Subcutaneous abdominal adipose tissue (tissue), 5 donors: ENCODE data around the gene CLHC1.
"Not testable (repeated sequence)": the region's sequence is repeated elsewhere in the genome, so short reads cannot be mapped to it uniquely, and the experiment has no call there.

Experiments used
- H3K27ac ChIP-seq: one replicate; pipeline ENCODE4 v1.7.0; 2013; ENCODE audit warnings: low read depth, mild to moderate bottlenecking, inconsistent platforms, low read length, moderate library complexity
- H3K27me3 ChIP-seq, 5 donors: one replicate each; pipeline ENCODE4 v1.7.0; 2013; ENCODE audit warnings: low read length in 5 of 5, inconsistent platforms in 1 of 5; ENCODE audit not compliant: control insufficient read depth in 5 of 5, insufficient read depth in 4 of 5
- H3K36me3 ChIP-seq, 5 donors: one replicate each; pipeline ENCODE4 v1.7.0; 2013; ENCODE audit warnings: low read length in 5 of 5; ENCODE audit not compliant: control insufficient read depth in 5 of 5, insufficient read depth in 5 of 5
- H3K4me1 ChIP-seq, 5 donors: one replicate each; pipeline ENCODE4 v1.7.0; 2013; ENCODE audit warnings: low read length in 5 of 5, mild to moderate bottlenecking in 3 of 5, moderate library complexity in 1 of 5; ENCODE audit not compliant: control insufficient read depth in 5 of 5, insufficient read depth in 5 of 5
- H3K4me3 ChIP-seq, 5 donors: one replicate each; pipeline ENCODE4 v1.7.0; 2013; ENCODE audit warnings: low read length in 5 of 5, low read depth in 1 of 5
- H3K9ac ChIP-seq, 5 donors: one replicate each; pipeline ENCODE4 v1.7.0; 2013; ENCODE audit warnings: low read length in 5 of 5, mild to moderate bottlenecking in 4 of 5, moderate library complexity in 3 of 5
- H3K9me3 ChIP-seq, 5 donors: one replicate each; pipeline ENCODE4 v1.7.0; 2013; ENCODE audit warnings: low read length in 5 of 5; ENCODE audit not compliant: control insufficient read depth in 5 of 5
- donor health status: healthy.
- donor health status: healthy.
- donor health status: healthy.
- donor health status: healthy.
- donor health status: healthy.

Gene CLHC1

GRCh38 chr2:55137024-55137958, 94.8 kb downstream of the CLHC1 start:
- Histone ChIP-seq H3K36me3 (no peaks in the 10 kb centered on the region), H3K4me1 (peaks cover 7 to 46% (median 41%) of the 10 kb centered on the region in 5 donors), H3K9ac (peak overlapping the region in 4 of 5 donors; percentile 5 to 68 (median 61)), H3K27ac (peak overlapping the region; percentile 82), H3K9me3 (no peaks in the 10 kb centered on the region), H3K27me3 (no peaks in the 10 kb centered on the region), H3K4me3 (peak overlapping the region in 4 of 5 donors; percentile 21 to 44 (median 34))

- peaks cover 7 to 46% (median 41%) of the 10 kb centered on the region in 5 donors for H3K4me1 ChIP-seq
- H3K36me3 ChIP-seq: no peaks in the 10 kb centered on the region
- H3K4me3 ChIP-seq: peak overlapping the region in 1 of 5 donors; percentile 27
- H3K9ac ChIP-seq: no peak overlapping the region
- no peaks in the 10 kb centered on the region for H3K9me3 ChIP-seq
- H3K27me3 ChIP-seq: no peaks in the 10 kb centered on the region
- H3K27ac ChIP-seq: peak overlapping the region; percentile 82
Measured at GRCh38 chr2:55136138-55136541, 96.0 kb downstream of the CLHC1 start.

DNA sequence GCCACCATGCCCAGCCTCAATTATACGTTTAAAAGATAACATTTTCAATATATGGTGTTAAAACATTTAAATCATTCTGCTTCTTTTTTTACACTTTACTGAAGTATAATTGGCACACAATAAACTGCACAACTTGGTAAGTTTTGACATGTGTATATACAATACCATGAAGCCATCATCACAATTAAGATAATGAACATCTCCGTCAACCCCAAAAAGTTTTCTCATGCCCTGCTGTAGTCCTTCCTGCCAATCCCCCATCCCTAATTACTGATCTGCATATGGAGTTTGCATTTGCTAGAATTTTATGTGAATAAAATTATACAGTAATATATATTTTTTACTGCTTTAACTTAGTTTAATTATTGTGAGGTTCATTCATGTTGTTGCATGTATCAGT, 96.6 kb downstream of the CLHC1 start:
- no peaks in the 10 kb centered on the region for H3K9me3 ChIP-seq
- no peaks in the 10 kb centered on the region for H3K27me3 ChIP-seq
- H3K9ac ChIP-seq: no peak overlapping the region
- no peak overlapping the region for H3K4me3 ChIP-seq
- peaks cover 7 to 46% (median 41%) of the 10 kb centered on the region in 5 donors for H3K4me1 ChIP-seq
- H3K27ac ChIP-seq: peak overlapping the region; percentile 82
- H3K36me3 ChIP-seq: no peaks in the 10 kb centered on the region

GRCh38 chr2:55134316-55134706, 97.8 kb downstream of the CLHC1 start:
- H3K27me3 ChIP-seq: no peaks in the 10 kb centered on the region
- H3K36me3 ChIP-seq: no peaks in the 10 kb centered on the region
- H3K4me3 ChIP-seq: peak overlapping the region; percentile 48 to 85 (median 60)
- no peaks in the 10 kb centered on the region for H3K9me3 ChIP-seq
- H3K4me1 ChIP-seq: peaks cover 7 to 46% (median 35%) of the 10 kb centered on the region in 5 donors
- H3K9ac ChIP-seq: peak overlapping the region in 4 of 5 donors; percentile 19 to 90 (median 30)
- H3K27ac ChIP-seq: peak overlapping the region; percentile 82

- Histone ChIP-seq H3K9ac (peak overlapping the region; percentile 20 to 90 (median 66)), H3K9me3 (no peaks in the 10 kb centered on the region), H3K36me3 (no peaks in the 10 kb centered on the region), H3K4me3 (peak overlapping the region; percentile 48 to 85 (median 60)), H3K4me1 (peaks cover 7 to 46% (median 34%) of the 10 kb centered on the region in 5 donors), H3K27ac (peak overlapping the region; percentile 82), H3K27me3 (no peaks in the 10 kb centered on the region)
Measured at GRCh38 chr2:55133467-55134315, 98.4 kb downstream of the CLHC1 start.

DNA sequence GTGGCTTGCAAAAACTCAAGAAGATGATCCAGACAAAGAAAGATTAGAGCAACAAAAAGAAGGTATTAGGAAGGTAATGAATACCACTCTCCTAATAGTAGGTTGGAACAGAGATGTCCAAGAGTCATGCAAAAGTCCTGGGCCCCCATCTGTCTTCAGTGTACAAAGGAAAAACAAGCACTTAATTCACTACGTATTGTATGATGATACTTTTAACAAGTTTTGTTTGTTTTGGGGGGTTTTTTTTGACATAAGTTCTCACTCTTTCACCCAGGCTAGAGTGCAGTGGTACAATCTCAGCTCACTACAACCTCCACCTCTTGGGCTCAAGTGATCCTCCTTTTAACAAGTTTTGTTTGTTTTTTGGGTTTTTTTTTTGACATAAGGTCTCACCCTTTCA, 101.2 kb downstream of the CLHC1 start:
- no peaks in the 10 kb centered on the region for H3K36me3 ChIP-seq
- H3K4me3 ChIP-seq: no peak overlapping the region
- peaks cover 3 to 19% (median 15%) of the 10 kb centered on the region in 5 donors for H3K4me1 ChIP-seq
- H3K27ac ChIP-seq: no peak overlapping the region
- H3K27me3 ChIP-seq: no peaks in the 10 kb centered on the region
- H3K9ac ChIP-seq: no peak overlapping the region
- no peaks in the 10 kb centered on the region for H3K9me3 ChIP-seq

- not testable (repeated sequence) for H3K9ac ChIP-seq, H3K36me3 ChIP-seq, H3K9me3 ChIP-seq, H3K4me3 ChIP-seq, H3K27me3 ChIP-seq, H3K4me1 ChIP-seq, H3K27ac ChIP-seq
Measured at GRCh38 chr2:55126643-55127042, 105.5 kb downstream of the CLHC1 start.
